C4-2B (cell line): Measurements from ENCODE around the gene ZNF326.

Source experiments
- H3K27ac ChIP-seq: fragments of 450-650 bp; 2 replicates; pipeline ENCODE4 v1.5.1; 2017
- ZFX ChIP-seq: fragments of 450-650 bp; IDR thresholded peaks from 2 replicates; pipeline ENCODE4 v1.6.1; 2017
- TF ChIP-seq, protein P1 (sequence below): fragments of 450-650 bp; conservative IDR thresholded peaks from 2 replicates; pipeline ENCODE4 v1.5.1; 2017; ENCODE audit warnings: mild to moderate bottlenecking

Gene ZNF326

DNA sequence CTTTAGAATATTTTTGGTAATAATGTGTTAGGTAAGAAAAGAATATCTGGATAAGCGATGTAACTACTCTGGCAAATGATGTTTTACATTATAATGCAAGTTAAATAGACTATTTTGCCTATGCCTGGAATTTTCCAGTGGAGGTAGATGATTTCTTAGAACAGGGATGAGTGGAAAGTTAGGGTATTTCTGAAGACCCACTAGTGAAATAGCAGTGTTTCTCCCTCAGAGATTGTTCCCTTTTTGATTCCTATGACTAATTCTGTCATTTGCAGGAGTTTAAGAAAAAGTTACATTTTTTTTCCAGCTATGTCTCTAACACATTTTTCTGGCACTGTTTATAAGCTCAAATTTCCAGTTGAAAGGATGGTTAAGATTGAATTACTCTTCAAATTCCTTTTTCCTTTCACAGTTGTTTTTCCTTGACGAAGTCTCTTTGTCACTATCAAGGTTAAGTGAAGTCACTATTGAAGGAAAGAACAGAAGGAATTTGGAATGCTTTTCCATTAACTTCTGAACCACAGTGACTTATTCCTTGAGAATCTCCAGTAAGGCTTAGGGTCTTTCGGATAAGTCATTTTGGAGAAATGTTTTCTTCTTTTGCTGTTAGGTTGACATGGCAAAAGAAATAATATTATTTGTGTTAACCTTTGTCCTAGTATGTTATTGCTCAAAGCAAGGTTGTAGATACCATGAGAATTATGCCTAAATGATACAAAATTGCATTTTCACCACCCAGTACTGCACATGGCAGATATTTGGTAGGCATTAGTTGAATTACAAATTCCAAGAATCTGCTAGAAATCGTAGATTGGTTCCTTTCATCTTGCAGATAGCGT, 42.9 kb upstream of the ZNF326 start:
- TF ChIP-seq, protein P1, sequence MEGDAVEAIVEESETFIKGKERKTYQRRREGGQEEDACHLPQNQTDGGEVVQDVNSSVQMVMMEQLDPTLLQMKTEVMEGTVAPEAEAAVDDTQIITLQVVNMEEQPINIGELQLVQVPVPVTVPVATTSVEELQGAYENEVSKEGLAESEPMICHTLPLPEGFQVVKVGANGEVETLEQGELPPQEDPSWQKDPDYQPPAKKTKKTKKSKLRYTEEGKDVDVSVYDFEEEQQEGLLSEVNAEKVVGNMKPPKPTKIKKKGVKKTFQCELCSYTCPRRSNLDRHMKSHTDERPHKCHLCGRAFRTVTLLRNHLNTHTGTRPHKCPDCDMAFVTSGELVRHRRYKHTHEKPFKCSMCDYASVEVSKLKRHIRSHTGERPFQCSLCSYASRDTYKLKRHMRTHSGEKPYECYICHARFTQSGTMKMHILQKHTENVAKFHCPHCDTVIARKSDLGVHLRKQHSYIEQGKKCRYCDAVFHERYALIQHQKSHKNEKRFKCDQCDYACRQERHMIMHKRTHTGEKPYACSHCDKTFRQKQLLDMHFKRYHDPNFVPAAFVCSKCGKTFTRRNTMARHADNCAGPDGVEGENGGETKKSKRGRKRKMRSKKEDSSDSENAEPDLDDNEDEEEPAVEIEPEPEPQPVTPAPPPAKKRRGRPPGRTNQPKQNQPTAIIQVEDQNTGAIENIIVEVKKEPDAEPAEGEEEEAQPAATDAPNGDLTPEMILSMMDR, result no peak
- no peak for TF ChIP-seq ZFX

DNA sequence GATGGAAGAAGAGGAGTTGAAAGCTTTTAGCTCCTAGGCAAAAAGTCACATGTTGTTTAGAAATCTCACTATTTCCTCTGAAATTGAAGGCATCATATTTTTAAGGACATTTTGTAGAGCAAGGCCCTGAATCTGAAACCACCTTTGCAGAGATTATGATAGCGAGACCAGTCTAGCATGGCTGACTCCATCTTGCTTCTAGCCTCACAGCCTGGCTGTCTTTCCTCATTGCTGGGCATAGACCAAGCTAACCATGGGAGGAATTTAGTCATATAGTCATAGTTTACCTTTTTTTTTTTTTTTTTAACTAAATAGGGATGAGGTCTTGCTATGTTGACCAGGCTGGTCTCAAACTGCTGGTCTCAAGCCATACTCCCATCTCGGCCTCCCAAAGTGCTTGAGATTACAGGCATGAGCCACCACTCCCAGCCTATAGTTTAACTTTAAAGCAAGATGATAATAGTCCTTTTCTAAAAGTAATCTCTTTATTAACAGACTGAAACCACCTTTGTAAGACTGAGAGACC, 42.2 kb upstream of the ZNF326 start:
- H3K27ac ChIP-seq, result no peak overlapping the region
- no peak for TF ChIP-seq ZFX
- TF ChIP-seq, protein P1, result no peak

More for the DNA sequence above, 42.9 kb upstream of the ZNF326 start:
- no peak overlapping the region for H3K27ac ChIP-seq

DNA sequence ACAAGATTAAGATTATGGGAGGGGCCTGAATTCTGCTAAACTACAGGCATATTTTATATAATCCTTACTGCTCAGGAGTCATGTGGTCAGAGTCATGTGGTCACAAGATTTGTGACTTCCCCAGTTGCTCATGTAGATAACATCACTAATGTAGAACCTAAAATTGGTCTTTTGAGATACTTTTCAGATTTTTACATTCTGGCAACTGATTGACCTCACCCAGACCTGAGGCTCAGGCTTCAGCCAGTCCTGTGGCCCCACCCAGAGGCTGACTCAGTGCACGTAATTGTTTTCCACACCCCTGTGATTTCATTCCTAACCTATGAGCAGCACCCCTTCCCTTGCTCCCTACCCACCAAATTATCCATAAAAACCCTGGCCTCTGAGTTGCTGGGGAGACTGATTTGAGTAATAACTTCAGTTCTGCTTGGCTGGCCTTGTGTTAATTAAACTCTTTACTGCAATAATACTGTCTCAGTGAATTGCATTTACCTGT, 41.7 kb upstream of the ZNF326 start:
- no peak overlapping the region for H3K27ac ChIP-seq
- TF ChIP-seq ZFX, result no peak
- TF ChIP-seq, protein P1, result peak; percentile 11

DNA sequence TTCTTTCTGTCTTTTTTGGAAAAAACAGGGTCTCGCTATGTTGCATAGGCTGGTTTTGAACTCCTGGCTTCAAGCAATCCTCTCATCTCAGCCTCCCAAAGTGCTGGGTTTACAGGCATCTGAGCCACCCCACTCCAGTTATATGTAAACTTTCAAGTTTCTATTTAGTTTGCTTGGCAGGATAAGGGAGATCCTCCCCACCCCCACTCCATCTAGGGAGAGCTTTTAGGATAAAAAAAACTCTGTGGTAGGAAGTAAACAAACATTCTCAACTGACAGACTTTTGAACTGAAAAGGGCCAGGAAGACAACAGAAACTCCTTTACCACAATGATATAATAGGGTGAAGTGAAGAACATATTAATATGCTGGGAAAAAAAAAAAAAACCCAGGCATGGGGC, 41.0 kb upstream of the ZNF326 start:
- no peak for TF ChIP-seq ZFX
- TF ChIP-seq, protein P1, result no peak

DNA sequence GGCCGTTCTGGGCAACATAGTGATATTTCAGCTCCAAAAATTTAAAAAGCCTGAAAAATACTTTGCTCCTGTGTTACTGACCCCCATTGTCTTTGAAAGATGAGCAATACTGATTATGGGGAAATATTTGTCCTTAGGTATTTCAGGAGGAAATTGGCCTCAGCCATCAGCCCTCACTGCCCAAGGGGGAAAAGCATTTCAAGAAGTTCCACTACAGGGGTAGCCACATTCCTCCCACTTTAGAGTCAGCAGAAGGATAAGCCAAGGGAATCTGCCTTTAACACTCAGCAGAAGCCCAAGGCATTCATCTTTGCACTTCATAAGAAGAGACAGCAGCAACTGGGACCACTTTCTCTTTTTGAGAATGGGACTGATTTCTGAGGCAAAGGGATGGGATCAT, 40.5 kb upstream of the ZNF326 start:
- no peak for TF ChIP-seq ZFX
- TF ChIP-seq, protein P1, result no peak

More for the DNA sequence above, 41.0 kb upstream of the ZNF326 start:
- no peak overlapping the region for H3K27ac ChIP-seq

DNA sequence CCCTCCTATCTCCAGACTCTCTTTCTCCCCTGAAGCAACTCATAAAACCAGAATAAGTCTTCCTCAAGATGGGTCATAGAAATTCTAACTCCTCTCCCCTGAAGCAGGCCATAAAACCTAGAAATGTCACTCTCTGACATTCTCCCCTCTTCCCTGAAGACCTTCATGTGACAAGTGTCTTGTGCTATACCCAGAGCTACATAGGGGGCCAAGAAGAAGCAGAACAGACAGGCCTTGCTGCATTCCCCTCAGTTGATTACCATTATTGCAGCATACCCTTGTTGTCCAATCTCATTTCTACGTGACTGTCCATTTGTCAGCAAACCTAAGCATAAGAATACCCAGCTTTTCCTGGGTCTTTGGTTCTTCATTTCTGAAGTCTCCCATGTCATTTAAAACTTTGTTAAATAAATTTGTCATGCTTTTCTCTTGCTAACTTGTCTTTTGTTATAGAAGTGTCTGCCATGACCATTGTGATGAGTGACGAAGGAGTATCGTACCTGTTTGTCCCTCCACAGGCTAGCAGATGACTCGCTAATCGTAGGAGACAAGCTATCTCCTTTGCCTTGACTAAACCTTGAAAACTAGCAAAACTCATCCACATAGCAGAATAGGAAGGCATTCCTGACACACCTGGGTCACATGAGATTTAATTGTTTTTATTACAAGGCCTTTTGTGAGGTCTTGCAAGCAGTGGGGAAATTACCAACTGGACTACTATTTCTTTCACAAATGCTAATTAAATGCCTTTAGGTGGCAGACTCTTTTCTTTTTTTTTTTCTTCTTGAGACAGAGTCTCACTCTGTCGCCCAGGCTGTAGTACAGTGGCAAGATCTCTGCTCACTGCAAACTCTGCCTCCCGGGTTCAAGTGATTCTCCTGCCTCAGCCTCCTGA, 39.4 kb upstream of the ZNF326 start:
- no peak overlapping the region for H3K27ac ChIP-seq
- TF ChIP-seq, protein P1, result no peak

More for the DNA sequence above, 40.5 kb upstream of the ZNF326 start:
- no peak overlapping the region for H3K27ac ChIP-seq

DNA sequence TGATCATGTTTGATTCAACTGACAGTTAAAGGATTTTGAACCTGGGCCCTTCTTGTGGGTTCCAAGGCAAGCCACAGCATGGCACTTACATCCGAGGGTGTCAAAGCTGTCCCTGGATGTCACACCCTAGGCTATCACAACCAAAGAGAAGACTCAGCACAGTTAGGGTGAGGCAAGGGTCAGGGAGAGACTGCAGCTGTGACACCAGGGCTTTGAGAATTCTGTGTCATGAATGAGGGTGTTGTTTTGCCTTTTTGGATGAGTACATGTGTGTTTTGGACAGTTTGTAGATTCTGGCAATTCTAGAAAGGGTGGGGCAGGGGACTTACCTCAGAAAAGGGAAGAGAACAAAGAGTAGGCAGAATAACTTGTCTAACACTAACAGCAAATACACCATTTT, 37.8 kb upstream of the ZNF326 start:
- TF ChIP-seq ZFX, result no peak
- TF ChIP-seq, protein P1, result no peak
- H3K27ac ChIP-seq, result no peak overlapping the region
